SU-DHL-6 (cell line): ENCODE measurements around the gene NACC1.

Experiments used
- H2AFZ ChIP-seq: fragments of 200-600 bp; sonication (generic); 2 replicates; pipeline ENCODE4 v1.6.1; 2014; ENCODE audit warnings: low read depth, mild to moderate bottlenecking, moderate library complexity, mixed read lengths, antibody characterized with exemption, low read length; ENCODE audit not compliant: severe bottlenecking
- H3F3A ChIP-seq: fragments of 200-600 bp; shearing (Covaris generic); 2 replicates; pipeline ENCODE4 v1.6.0; 2016; ENCODE audit warnings: antibody characterized with exemption, mild to moderate bottlenecking; ENCODE audit not compliant: insufficient read depth
- H3K27ac ChIP-seq: fragments of 200-600 bp; sonication (generic); 2 replicates; pipeline ENCODE4 v1.5.1; 2016; ENCODE audit warnings: low read depth, mild to moderate bottlenecking, low read length, moderate library complexity, mixed read lengths
- H3K27me3 ChIP-seq: fragments of 200-600 bp; sonication (generic), shearing (Covaris generic); 2 replicates; pipeline ENCODE4 v1.6.0; 2014; ENCODE audit warnings: mild to moderate bottlenecking, low read length
- H3K36me3 ChIP-seq: fragments of 200-600 bp; sonication (generic); 2 replicates; pipeline ENCODE4 v1.6.1; 2014; ENCODE audit warnings: mild to moderate bottlenecking, low read length, mixed read lengths
- H3K4me2 ChIP-seq: fragments of 300-600, 200-600 bp; shearing (Covaris generic), sonication (generic); 2 replicates; pipeline ENCODE4 v1.6.0; 2014; ENCODE audit warnings: low read length, low read depth, mild to moderate bottlenecking; ENCODE audit not compliant: poor library complexity, severe bottlenecking
- H3K4me3 ChIP-seq: fragments of 200-600 bp; sonication (generic); 2 replicates; pipeline ENCODE4 v1.5.1; 2014; ENCODE audit warnings: antibody characterized with exemption, low read length, mild to moderate bottlenecking, mixed read lengths; ENCODE audit not compliant: insufficient read depth, poor library complexity, severe bottlenecking
- H3K79me2 ChIP-seq: fragments of 200-600 bp; sonication (generic); 2 replicates; pipeline ENCODE4 v1.6.1; 2014; ENCODE audit warnings: mild to moderate bottlenecking, low read length, moderate library complexity; ENCODE audit not compliant: insufficient read depth
- H3K9ac ChIP-seq: fragments of 200-600 bp; sonication (generic); 2 replicates; pipeline ENCODE4 v1.7.0; 2014; ENCODE audit warnings: mild to moderate bottlenecking, low read length
- H3K9me2 ChIP-seq: fragments of 200-600 bp; sonication (generic); replicated peaks from 2 replicates; pipeline ENCODE4 v1.6.1; 2014; ENCODE audit warnings: low read length; ENCODE audit not compliant: insufficient read depth
- H3K9me3 ChIP-seq: fragments of 200-600 bp; sonication (generic); 2 replicates; pipeline ENCODE4 v1.6.1; 2014; ENCODE audit warnings: low read length, mixed read lengths; ENCODE audit not compliant: insufficient read depth
- H4K20me1 ChIP-seq: fragments of 200-600 bp; sonication (generic); 2 replicates; pipeline ENCODE4 v1.6.1; 2014; ENCODE audit warnings: low read depth, mild to moderate bottlenecking, antibody characterized with exemption, low read length, moderate library complexity, mixed read lengths
- EZH2phosphoT487 ChIP-seq: fragments of 200-600 bp; sonication (generic), shearing (Covaris generic); conservative IDR thresholded peaks from 2 replicates; pipeline ENCODE4 v1.6.1; 2018; ENCODE audit warnings: mild to moderate bottlenecking, antibody characterized with exemption, low read length, moderate library complexity, mixed read lengths
- TF ChIP-seq, protein P1 (sequence below): fragments of 200-600 bp; sonication (generic); IDR thresholded peaks from one replicate; pipeline ENCODE4 v1.5.1; 2017; ENCODE audit warnings: antibody characterized with exemption, mild to moderate bottlenecking, low read length, moderate library complexity; ENCODE audit not compliant: insufficient read depth, poor library complexity, severe bottlenecking

NACC1 gene

DNA sequence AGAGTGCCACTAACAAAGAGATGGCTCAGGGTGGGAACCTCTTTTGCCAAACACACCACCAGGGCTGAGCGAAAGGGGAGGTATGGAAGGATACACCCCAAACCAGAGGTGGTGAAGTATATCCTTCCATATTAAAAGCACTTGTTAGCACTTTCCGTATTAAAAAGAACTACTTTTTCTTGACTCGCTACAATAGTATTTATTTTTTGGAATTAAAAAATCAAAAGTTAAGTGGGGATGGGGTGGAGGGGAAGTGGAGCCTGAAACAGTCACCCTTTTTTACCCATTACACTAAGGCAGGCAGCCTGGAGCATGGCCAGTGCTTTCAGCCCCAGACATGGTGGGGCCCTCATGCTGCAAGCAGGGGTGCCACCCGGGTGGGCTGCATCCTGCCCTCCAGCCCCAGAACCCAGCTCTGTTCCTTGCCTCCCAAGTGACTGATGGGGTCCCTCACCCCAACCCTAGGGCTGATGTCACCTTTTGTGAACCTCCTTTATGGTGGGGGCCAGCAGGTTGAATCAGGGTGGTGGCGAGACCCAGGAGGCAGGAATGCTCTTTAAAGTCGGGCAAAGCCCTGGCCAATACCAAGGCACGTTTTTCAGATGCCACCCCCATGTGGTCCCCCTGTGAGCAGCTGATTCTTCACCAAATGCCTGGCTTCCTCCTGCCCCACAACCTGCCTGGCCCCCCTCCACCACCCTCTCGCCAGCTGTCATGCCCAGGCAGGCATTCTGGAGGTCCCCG lies 46.4 kb upstream of the NACC1 start:
- H3K36me3 ChIP-seq, result no peaks in the 10 kb centered on the region
- H3F3A ChIP-seq, result no peaks in the 10 kb centered on the region
- TF ChIP-seq, protein P1, sequence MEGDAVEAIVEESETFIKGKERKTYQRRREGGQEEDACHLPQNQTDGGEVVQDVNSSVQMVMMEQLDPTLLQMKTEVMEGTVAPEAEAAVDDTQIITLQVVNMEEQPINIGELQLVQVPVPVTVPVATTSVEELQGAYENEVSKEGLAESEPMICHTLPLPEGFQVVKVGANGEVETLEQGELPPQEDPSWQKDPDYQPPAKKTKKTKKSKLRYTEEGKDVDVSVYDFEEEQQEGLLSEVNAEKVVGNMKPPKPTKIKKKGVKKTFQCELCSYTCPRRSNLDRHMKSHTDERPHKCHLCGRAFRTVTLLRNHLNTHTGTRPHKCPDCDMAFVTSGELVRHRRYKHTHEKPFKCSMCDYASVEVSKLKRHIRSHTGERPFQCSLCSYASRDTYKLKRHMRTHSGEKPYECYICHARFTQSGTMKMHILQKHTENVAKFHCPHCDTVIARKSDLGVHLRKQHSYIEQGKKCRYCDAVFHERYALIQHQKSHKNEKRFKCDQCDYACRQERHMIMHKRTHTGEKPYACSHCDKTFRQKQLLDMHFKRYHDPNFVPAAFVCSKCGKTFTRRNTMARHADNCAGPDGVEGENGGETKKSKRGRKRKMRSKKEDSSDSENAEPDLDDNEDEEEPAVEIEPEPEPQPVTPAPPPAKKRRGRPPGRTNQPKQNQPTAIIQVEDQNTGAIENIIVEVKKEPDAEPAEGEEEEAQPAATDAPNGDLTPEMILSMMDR, result no peak
- no peak for TF ChIP-seq EZH2phosphoT487
- no peaks in the 10 kb centered on the region for H4K20me1 ChIP-seq
- H3K79me2 ChIP-seq, result no peaks in the 10 kb centered on the region
- no peak overlapping the region for H3K4me2 ChIP-seq
- no peak overlapping the region for H3K9ac ChIP-seq
- H3K27me3 ChIP-seq, result no peaks in the 10 kb centered on the region
- no peak overlapping the region for H2AFZ ChIP-seq
- no peak overlapping the region for H3K27ac ChIP-seq
- H3K9me3 ChIP-seq, result no peaks in the 10 kb centered on the region
- H3K9me2 ChIP-seq, result no peaks in the 10 kb centered on the region
- H3K4me3 ChIP-seq, result no peak overlapping the region

DNA sequence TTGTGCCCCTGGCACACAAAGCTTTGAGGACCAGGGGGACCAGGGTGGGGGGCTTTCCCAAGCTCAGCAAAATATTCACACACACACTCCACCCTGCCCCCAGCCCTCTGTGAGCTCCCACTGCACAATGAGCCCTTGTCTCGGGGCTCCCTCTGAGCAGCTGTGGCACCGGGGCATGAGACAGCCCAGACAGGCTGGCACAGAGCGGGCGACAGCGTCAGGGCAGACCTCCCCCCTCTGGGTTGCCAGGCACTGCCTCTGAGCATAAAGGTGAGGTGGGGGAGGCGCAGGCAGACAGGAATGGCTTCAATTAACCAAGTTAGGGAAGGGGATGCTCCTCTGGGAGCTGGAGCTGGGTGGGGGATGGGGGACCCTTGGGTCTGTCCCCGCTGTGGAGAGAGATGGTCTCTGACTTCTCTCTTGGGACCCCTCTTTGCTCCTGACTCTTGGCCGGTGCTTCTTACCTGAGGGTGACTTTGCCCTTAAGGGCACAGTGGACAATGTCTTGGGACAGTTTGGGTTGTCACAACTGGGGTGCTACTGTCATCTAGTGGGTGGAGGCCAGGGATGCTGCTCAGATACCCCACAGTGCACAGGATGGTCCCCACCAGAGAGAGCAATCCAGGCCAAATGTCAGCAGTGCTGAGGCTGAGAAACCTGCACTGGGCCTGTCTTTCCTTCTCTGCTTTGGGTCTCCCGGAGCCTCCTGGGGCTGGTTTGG lies 45.7 kb upstream of the NACC1 start:
- H3K9ac ChIP-seq, result no peak overlapping the region
- TF ChIP-seq, protein P1, result no peak
- TF ChIP-seq EZH2phosphoT487, result no peak
- no peak overlapping the region for H3K4me3 ChIP-seq
- H3K4me2 ChIP-seq, result no peak overlapping the region
- no peaks in the 10 kb centered on the region for H3K9me2 ChIP-seq
- H3K36me3 ChIP-seq, result no peaks in the 10 kb centered on the region
- no peaks in the 10 kb centered on the region for H3K9me3 ChIP-seq
- H3K79me2 ChIP-seq, result no peaks in the 10 kb centered on the region
- no peaks in the 10 kb centered on the region for H3F3A ChIP-seq
- H3K27ac ChIP-seq, result no peak overlapping the region
- no peaks in the 10 kb centered on the region for H4K20me1 ChIP-seq
- no peaks in the 10 kb centered on the region for H3K27me3 ChIP-seq
- no peak overlapping the region for H2AFZ ChIP-seq

- no peaks in the 10 kb centered on the region for H3K27me3 ChIP-seq
- no peak overlapping the region for H3K4me3 ChIP-seq
- H3K79me2 ChIP-seq, result no peaks in the 10 kb centered on the region
- H3K27ac ChIP-seq, result no peak overlapping the region
- no peaks in the 10 kb centered on the region for H3F3A ChIP-seq
- H3K9me3 ChIP-seq, result no peaks in the 10 kb centered on the region
- no peak overlapping the region for H2AFZ ChIP-seq
- H3K9ac ChIP-seq, result no peak overlapping the region
- no peaks in the 10 kb centered on the region for H3K9me2 ChIP-seq
- no peak for TF ChIP-seq EZH2phosphoT487
- TF ChIP-seq, protein P1, result no peak
- no peaks in the 10 kb centered on the region for H3K36me3 ChIP-seq
- H3K4me2 ChIP-seq, result no peak overlapping the region
- no peaks in the 10 kb centered on the region for H4K20me1 ChIP-seq
These were observed 44.8 kb upstream of the NACC1 start for GRCh38 chr19:13073263-13073662.
